Heart right ventricle (tissue), 16 donors: ENCODE results near the gene LGR5. TPM values are rescaled to one million over a fixed set of nuclear protein-coding genes. Genes with fewer than 3 reads are reported as not detected.

Experiments used
- ATAC-seq, 8 donors: fragments of 200-7000 bp; cut with Tn5 transposase; one replicate each; pipeline ENCODE4 v1.9.1; 2020; ENCODE audit warnings: mild to moderate bottlenecking in 8 of 8, moderate library complexity in 8 of 8, moderate number of reproducible peaks in 1 of 8
- DNase-seq, 2 donors: peaks; one replicate each; pipeline ENCODE4 v3.0.0-alpha.2; 2020
- H3K27ac ChIP-seq, 10 donors: fragments of 200-600 bp; sonication (generic) in 2 of 10; one replicate each; pipeline versions ENCODE4 v1.5.0 to v1.8.0; 2020 to 2022; ENCODE audit warnings: mild to moderate bottlenecking in 3 of 10
- H3K27me3 ChIP-seq, 7 donors: fragments of 200-600 bp; one replicate each; pipeline ENCODE4 v1.8.0; 2021 to 2022; ENCODE audit warnings: mild to moderate bottlenecking in 2 of 7
- H3K36me3 ChIP-seq, 9 donors: fragments of 200-600 bp; sonication (generic) in 1 of 9; one replicate each; pipeline versions ENCODE4 v1.5.0 to v1.8.0; 2020 to 2022; ENCODE audit warnings: mild to moderate bottlenecking in 2 of 9
- H3K4me1 ChIP-seq, 9 donors: fragments of 200-600 bp; sonication (generic) in 1 of 9; one replicate each; pipeline versions ENCODE4 v1.5.0 to v1.8.0; 2020 to 2022; ENCODE audit warnings: mild to moderate bottlenecking in 4 of 9
- H3K4me3 ChIP-seq, 10 donors: fragments of 200-600 bp; sonication (generic) in 2 of 10; one replicate each; pipeline versions ENCODE4 v1.5.0 to v1.8.0; 2020 to 2022; ENCODE audit warnings: mild to moderate bottlenecking in 7 of 10, moderate library complexity in 2 of 10
- H3K9me3 ChIP-seq, 11 donors: fragments of 200-600 bp in 10 of 11; sonication (generic) in 2 of 11; one replicate each; pipeline versions ENCODE4 v1.5.0 to v1.8.0; 2013 to 2022; ENCODE audit warnings: mild to moderate bottlenecking in 2 of 11, control low read depth in 1 of 11, moderate library complexity in 1 of 11
- CTCF ChIP-seq, 9 donors: fragments of 200-600 bp; sonication (generic) in 2 of 9; IDR thresholded peaks; one replicate each; pipeline versions ENCODE4 v1.5.0 to v1.8.0; 2021 to 2022; ENCODE audit warnings: antibody characterized with exemption in 9 of 9, mild to moderate bottlenecking in 5 of 9, moderate library complexity in 1 of 9
- WGBS, 2 donors: extraction: QIAGEN DNeasy Blood & Tissue Kit; methylation state at CpG; one replicate each; pipeline ENCODE4 v1.1.7; 2013; ENCODE audit warnings: inconsistent platforms in 1 of 2; 5-methylcytosine and 5-hydroxymethylcytosine counted together
- intact Hi-C, 10 donors: fragments of 100-400 bp; cut with DNase I; formaldehyde crosslinking; loops; one replicate each; pipeline versions ENCODE4 v1.11.1 to v1.14.2; 2022
- polyA plus RNA-seq, 2 donors: library from polyadenylated mRNA; stranded (reverse); fragments of 200-250 nt; gene quantifications; one replicate each; pipeline ENCODE4 v1.2.3, GENCODE V29; 2013
- total RNA-seq, 10 donors: library from RNA; stranded (reverse); fragmentation: NEBNext Ultra II Directional in 3 of 10; extraction: Animal tissue kit (Norgen Biotek cat#: 25700) in 3 of 10; gene quantifications; one replicate each; pipeline versions ENCODE4 v1.2.1 to v1.2.4, GENCODE V29; 2021 to 2023
- donor health status: Arrhythmogenic right ventricular cardiomyopathy.
- donor health status: ischemic (EF 13 %, LVEDD 7.1; RV severe dilation, severe dysfunction).
- donor health status: healthy with polysubstance abuse.
- donor health status: DM: no; HTN: yes; CAD: no.
- donor health status: DM: no; HTN: no; CAD: no.
- donor health status: ischemic (EF 25% LVEDD 6.9; RV normal size, moderate dysfunction).
- donor health status: ischemic (EF 25% LVEDD 5.7; RV mildly dilated, moderate dysfunction).
- donor health status: healthy.
- donor health status: DM: yes; HTN: yes; CAD: no.
- donor health status: Ischemic cardiomyopathy.
- donor health status: ischemic (EF 35%, LVEDD 5.7; RV mildly dilated, moderate dysfunction).
- donor health status: nonischemic (EF 11% LVEDD 7.7; RV severe dilation, severe dysfunction).
- donor health status: DM: yes; HTN: yes; CAD: no.
- donor health status: PGD.
- donor health status: ischemic (EF 29% LVEDD 5.4; RV normal size, mild dysfunction).
- donor health status: nonischemic (EF 23%, LVEDD 6.1; RV moderate dilation, normal function).

The LGR5 gene
- total and polyA plus RNA-seq, 12 donors = 0.06 to 0.37 (median 0.07) TPM; not detected in 9

DNA sequence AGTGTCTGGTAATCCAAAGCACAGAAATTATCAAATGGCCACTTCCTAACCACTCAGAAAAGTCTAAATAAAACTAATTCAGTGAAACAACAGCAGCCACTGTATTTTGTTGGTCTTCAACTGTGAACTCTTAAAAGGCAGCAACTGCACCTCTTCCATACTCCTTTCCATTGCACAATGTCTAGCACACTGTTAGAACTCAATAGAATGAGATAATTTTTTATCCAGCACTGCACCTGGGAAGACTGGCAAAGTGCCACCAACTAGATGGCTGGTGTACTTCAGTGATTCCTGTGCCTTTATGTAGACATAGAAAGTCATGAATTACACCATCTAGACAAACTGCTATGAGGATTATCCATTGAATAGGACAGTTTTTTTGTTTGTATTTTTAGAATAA, 26.2 kb downstream of the LGR5 start:
- H3K36me3 ChIP-seq = no peaks in the 10 kb centered on the region
- no peaks in the 10 kb centered on the region for H3K4me1 ChIP-seq
- H3K27me3 ChIP-seq = peaks cover 0 to 10% (median 4%) of the 10 kb centered on the region in 7 donors
- ATAC-seq = no peak
- H3K27ac ChIP-seq = no peak overlapping the region
- no peak for TF ChIP-seq CTCF (IDR thresholded peaks at IDR 0.05)
- no peak overlapping the region for H3K4me3 ChIP-seq
- intact Hi-C loops = no loop called here
- H3K9me3 ChIP-seq = no peaks in the 10 kb centered on the region
- DNase-seq = no peak

GRCh38 chr12:71469258-71469750, 29.7 kb downstream of the LGR5 start:
- H3K9me3 ChIP-seq = no peaks in the 10 kb centered on the region
- no peak for TF ChIP-seq CTCF (IDR thresholded peaks at IDR 0.05)
- intact Hi-C loops = no loop called here
- H3K27ac ChIP-seq = no peak overlapping the region
- H3K4me3 ChIP-seq = no peak overlapping the region
- ATAC-seq (no peak), DNase-seq (no peak)
- 57 to 59% methylated on average over 15 of the region's 15 CpGs for WGBS, 2 donors
- H3K27me3 ChIP-seq = peaks cover 0 to 5% (median 3%) of the 10 kb centered on the region in 7 donors
- H3K4me1 ChIP-seq = no peaks in the 10 kb centered on the region
- H3K36me3 ChIP-seq = no peaks in the 10 kb centered on the region

- DNase-seq (no peak), ATAC-seq (no peak)
- Histone ChIP-seq H3K4me1 (no peaks in the 10 kb centered on the region), H3K9me3 (no peaks in the 10 kb centered on the region), H3K4me3 (no peak overlapping the region), H3K27ac (no peak overlapping the region), H3K36me3 (no peaks in the 10 kb centered on the region), H3K27me3 (peaks cover 0 to 4% (median 0%) of the 10 kb centered on the region in 7 donors)
- intact Hi-C loops = no loop called here
- no peak for TF ChIP-seq CTCF (IDR thresholded peaks at IDR 0.05)
- whole genome bisulfite sequencing, 2 donors = 30 to 51% methylated on average over 2 of the region's 2 CpGs
Measured at GRCh38 chr12:71472441-71472911, 32.9 kb downstream of the LGR5 start.

DNA sequence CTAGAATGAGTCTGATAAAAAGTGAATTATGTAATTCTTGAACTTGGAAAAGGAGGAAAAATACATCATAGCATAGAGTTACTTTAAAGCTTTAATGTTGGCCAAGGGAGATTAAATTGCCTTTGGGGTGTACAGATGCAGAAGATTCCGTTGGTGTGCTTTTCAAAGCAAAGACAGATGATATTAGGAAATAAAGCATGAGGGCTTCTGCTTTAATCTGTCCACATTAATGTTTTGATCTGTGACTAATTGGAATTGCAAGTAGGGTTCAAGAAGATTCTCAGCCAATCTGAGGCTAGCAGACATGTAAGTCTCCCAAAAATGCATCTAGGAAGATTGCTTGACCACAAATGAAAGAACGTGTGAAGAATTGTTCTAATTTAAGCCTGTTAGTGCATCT, 35.2 kb downstream of the LGR5 start:
- Histone ChIP-seq H3K4me3 (no peak overlapping the region), H3K9me3 (no peaks in the 10 kb centered on the region), H3K36me3 (no peaks in the 10 kb centered on the region), H3K27me3 (peaks cover 0 to 4% (median 0%) of the 10 kb centered on the region in 7 donors), H3K4me1 (no peaks in the 10 kb centered on the region), H3K27ac (no peak overlapping the region)
- ATAC-seq (no peak), DNase-seq (no peak)
- intact Hi-C loops = no loop called here
- TF ChIP-seq CTCF (IDR thresholded peaks at IDR 0.05) = no peak
- WGBS, 2 donors = 62 to 67% methylated on average over 2 of the region's 2 CpGs
